GM12891 (cell line): ENCODE results near the gene TRIM65.

ENCODE experiments used
- DNase-seq: peaks from one replicate; pipeline ENCODE4 v3.0.0; 2011; ENCODE audit warnings: low spot score; ENCODE audit not compliant: insufficient read length
- FAIRE-seq: peaks from 2 replicates; lab custom pipeline; 2011; peaks lifted over from hg19 to GRCh38; lab: Jason Lieb, UNC
- PAX5 ChIP-seq: IDR thresholded peaks from 2 replicates; pipeline ENCODE4 v1.6.1; 2011; ENCODE audit warnings: low read length, moderate library complexity, mild to moderate bottlenecking; ENCODE audit not compliant: insufficient read depth, severe bottlenecking
- POLR2A ChIP-seq: IDR thresholded peaks from 2 replicates; pipeline ENCODE4 v1.6.1; 2011; ENCODE audit warnings: low read depth, low read length, control low read depth
- POLR2AphosphoS5 ChIP-seq: IDR thresholded peaks from 2 replicates; pipeline ENCODE4 v1.6.1; 2011; ENCODE audit warnings: low read depth, low read length, control low read depth
- POU2F2 ChIP-seq: IDR thresholded peaks from 2 replicates; pipeline ENCODE4 v1.6.1; 2011; ENCODE audit warnings: low read depth, mild to moderate bottlenecking, control low read depth, low read length, moderate library complexity
- SPI1 ChIP-seq: IDR thresholded peaks from 2 replicates; pipeline ENCODE4 v1.6.1; 2011; ENCODE audit warnings: low read depth, low read length, control low read depth
- TAF1 ChIP-seq: IDR thresholded peaks from 2 replicates; pipeline ENCODE4 v1.6.1; 2011; ENCODE audit warnings: low read depth, low read length, control low read depth

The TRIM65 gene

GRCh38 chr17:75849724-75850123, 47.0 kb downstream of the TRIM65 start:
- no peak for FAIRE-seq
- TF ChIP-seq POU2F2 = no peak
- no peak for DNase-seq

- FAIRE-seq = no peak
- TF ChIP-seq PAX5 = no peak
- TF ChIP-seq POLR2AphosphoS5 = no peak
- TF ChIP-seq SPI1 = no peak
- TF ChIP-seq POU2F2 = no peak
- TF ChIP-seq POLR2A = no peak
- no peak for TF ChIP-seq TAF1
- no peak for DNase-seq
These were observed 47.5 kb downstream of the TRIM65 start for GRCh38 chr17:75849279-75849646.

- peak; percentile 52 for DNase-seq
These were observed 48.0 kb downstream of the TRIM65 start for GRCh38 chr17:75848523-75849278.

GRCh38 chr17:75847614-75848522, 48.9 kb downstream of the TRIM65 start:
- TF ChIP-seq SPI1 = no peak
- no peak for TF ChIP-seq PAX5
- TF ChIP-seq POLR2AphosphoS5 = no peak
- no peak for TF ChIP-seq POLR2A
- TF ChIP-seq TAF1 = no peak
- no peak for TF ChIP-seq POU2F2
- no peak for DNase-seq
- no peak for FAIRE-seq

More at GRCh38 chr17:75848523-75849278, 48.0 kb downstream of the TRIM65 start:
- TF ChIP-seq PAX5 = no peak
- no peak for TF ChIP-seq SPI1
- no peak for TF ChIP-seq TAF1
- no peak for TF ChIP-seq POU2F2
- TF ChIP-seq POLR2AphosphoS5 = no peak
- no peak for TF ChIP-seq POLR2A
- FAIRE-seq = peak; percentile 71

- DNase-seq = peak; percentile 7
- TF ChIP-seq POLR2AphosphoS5 (no peak), POLR2A (no peak), SPI1 (no peak), PAX5 (no peak), POU2F2 (no peak), TAF1 (no peak)
- no peak for FAIRE-seq
These were observed 49.8 kb downstream of the TRIM65 start for GRCh38 chr17:75846692-75847613.

GRCh38 chr17:75845933-75846691, 50.6 kb downstream of the TRIM65 start:
- FAIRE-seq (no peak), DNase-seq (peak; percentile 7)
- TF ChIP-seq POLR2A (no peak), POLR2AphosphoS5 (no peak), SPI1 (no peak), POU2F2 (no peak), PAX5 (no peak), TAF1 (no peak)

- DNase-seq (peak; percentile 96), FAIRE-seq (peak; percentile 90)
- TF ChIP-seq POLR2A (no peak), PAX5 (no peak), POLR2AphosphoS5 (no peak), TAF1 (no peak), SPI1 (no peak), POU2F2 (no peak)
These were observed 51.6 kb downstream of the TRIM65 start for GRCh38 chr17:75845058-75845711.
